IMR-90 (cell line): ENCODE measurements around the gene LTO1.

Source experiments
- MAZ ChIP-seq: IDR thresholded peaks from 2 replicates; pipeline ENCODE4 v1.6.1; 2012; ENCODE audit warnings: low read depth, mild to moderate bottlenecking, low read length, improper control_type of control experiment, moderate library complexity, borderline replicate concordance
- RAD21 ChIP-seq: IDR thresholded peaks from 2 replicates; pipeline ENCODE4 v1.6.1; 2012; ENCODE audit warnings: low read length, improper control_type of control experiment
- RFX5 ChIP-seq: IDR thresholded peaks from 2 replicates; pipeline ENCODE4 v1.8.0; 2012; ENCODE audit warnings: low read depth, mild to moderate bottlenecking, low read length, moderate library complexity
- TF ChIP-seq, protein P1 (sequence below): conservative IDR thresholded peaks from 2 replicates; pipeline ENCODE4 v1.5.1; 2012; ENCODE audit warnings: mild to moderate bottlenecking, low read depth, low read length, improper control_type of control experiment

DNA sequence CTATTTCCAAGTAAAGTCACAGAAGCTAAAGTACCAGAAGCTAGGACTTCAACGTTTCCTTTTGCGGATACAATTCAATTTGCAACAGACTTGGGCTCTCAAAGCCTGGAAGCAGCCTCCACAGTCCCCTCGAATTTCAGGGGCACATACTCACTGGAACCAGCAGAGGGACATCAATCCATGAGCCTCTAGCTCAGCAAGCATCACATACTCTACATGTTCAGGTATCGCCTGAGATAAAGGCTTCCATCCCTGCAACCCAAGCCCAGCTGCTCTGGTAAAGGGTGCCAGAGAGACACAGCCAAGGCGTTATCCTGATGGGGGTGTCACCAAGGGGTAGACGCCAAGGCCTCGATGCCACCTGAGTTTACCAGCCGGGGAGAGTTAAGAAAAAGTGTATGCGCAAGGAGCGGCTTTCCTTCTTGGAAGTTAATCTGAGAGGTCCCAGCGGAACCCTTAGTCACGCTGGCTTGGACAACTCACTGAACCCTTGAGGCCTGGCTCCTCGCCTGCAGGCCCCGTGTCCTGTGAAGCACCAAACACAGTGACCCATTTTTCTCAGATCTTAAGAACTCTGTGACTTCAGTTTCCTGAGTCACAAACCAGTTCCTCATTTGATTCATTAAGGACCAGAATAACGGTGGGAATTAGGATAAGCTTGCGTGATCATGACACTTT lies 13.0 kb downstream of the LTO1 start:
- TF ChIP-seq, protein P1, sequence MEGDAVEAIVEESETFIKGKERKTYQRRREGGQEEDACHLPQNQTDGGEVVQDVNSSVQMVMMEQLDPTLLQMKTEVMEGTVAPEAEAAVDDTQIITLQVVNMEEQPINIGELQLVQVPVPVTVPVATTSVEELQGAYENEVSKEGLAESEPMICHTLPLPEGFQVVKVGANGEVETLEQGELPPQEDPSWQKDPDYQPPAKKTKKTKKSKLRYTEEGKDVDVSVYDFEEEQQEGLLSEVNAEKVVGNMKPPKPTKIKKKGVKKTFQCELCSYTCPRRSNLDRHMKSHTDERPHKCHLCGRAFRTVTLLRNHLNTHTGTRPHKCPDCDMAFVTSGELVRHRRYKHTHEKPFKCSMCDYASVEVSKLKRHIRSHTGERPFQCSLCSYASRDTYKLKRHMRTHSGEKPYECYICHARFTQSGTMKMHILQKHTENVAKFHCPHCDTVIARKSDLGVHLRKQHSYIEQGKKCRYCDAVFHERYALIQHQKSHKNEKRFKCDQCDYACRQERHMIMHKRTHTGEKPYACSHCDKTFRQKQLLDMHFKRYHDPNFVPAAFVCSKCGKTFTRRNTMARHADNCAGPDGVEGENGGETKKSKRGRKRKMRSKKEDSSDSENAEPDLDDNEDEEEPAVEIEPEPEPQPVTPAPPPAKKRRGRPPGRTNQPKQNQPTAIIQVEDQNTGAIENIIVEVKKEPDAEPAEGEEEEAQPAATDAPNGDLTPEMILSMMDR = no peak; the same call in 1 of the 2 replicates
- TF ChIP-seq RAD21 (no peak), MAZ (no peak), RFX5 (no peak)
